PC-3 (cell line): Measurements from ENCODE around the gene DTWD2. TPM values are rescaled to one million over a fixed set of nuclear protein-coding genes. Genes with fewer than 3 reads are reported as not detected.
"Not testable (repeated sequence)": the region's sequence is repeated elsewhere in the genome, so short reads cannot be mapped to it uniquely, and the experiment has no call there.

ENCODE experiments used
- ATAC-seq: fragments of 200-7000 bp; cut with Tn5 transposase; 2 replicates; pipeline ENCODE4 v1.9.1; 2020; ENCODE audit warnings: mild to moderate bottlenecking, moderate library complexity
- BruUV-seq: library from RNA; stranded (reverse); fragments of 400-500 nt; replicated peaks from 2 replicates; lab custom pipeline; 2021; lab: Mats Ljungman, UMichigan
- CTCF ChIA-PET: fragments of 300-600 bp; sonication (Branson Sonifier 250); formaldehyde crosslinking; loops from one replicate; lab custom pipeline; 2022; ENCODE audit warnings: antibody characterized with exemption; lab: Charles Lee
- POLR2A ChIA-PET: fragments of 300-600 bp; sonication (Branson Sonifier 250); formaldehyde crosslinking; loops from one replicate; lab custom pipeline; 2022; ENCODE audit warnings: antibody characterized with exemption; ENCODE audit not compliant: unreplicated experiment; lab: Charles Lee
- DNase-seq: peaks from one replicate; pipeline ENCODE4 v3.0.0-alpha.2; 2015
- H2AFZ ChIP-seq: fragments of 300-600 bp; sonication (generic); 2 replicates; pipeline ENCODE4 v1.6.0; 2016; ENCODE audit warnings: antibody characterized with exemption, low read length
- H3F3A ChIP-seq: fragments of 300-600 bp; sonication (generic); one replicate; pipeline ENCODE4 v1.6.0; 2017; ENCODE audit warnings: antibody characterized with exemption, low read length, control low read depth, mild to moderate bottlenecking; ENCODE audit not compliant: unreplicated experiment
- H3K27ac ChIP-seq: fragments of 300-600 bp; sonication (generic); 2 replicates; pipeline ENCODE4 v1.5.1; 2016; ENCODE audit warnings: mild to moderate bottlenecking, low read length
- H3K27me3 ChIP-seq: fragments of 300-600 bp; sonication (generic); 2 replicates; pipeline ENCODE4 v1.6.1; 2016; ENCODE audit warnings: low read length, mixed read lengths
- H3K36me3 ChIP-seq: fragments of 300-600 bp; sonication (generic); 2 replicates; pipeline ENCODE4 v1.6.1; 2016; ENCODE audit warnings: low read depth, mixed run types, low read length, mixed read lengths
- H3K4me1 ChIP-seq: fragments of 300-600 bp; sonication (generic); 2 replicates; pipeline ENCODE4 v1.5.1; 2016; ENCODE audit warnings: low read length; ENCODE audit not compliant: insufficient read depth
- H3K4me2 ChIP-seq: fragments of 300-600 bp; sonication (generic); 2 replicates; pipeline ENCODE4 v1.6.0; 2016; ENCODE audit warnings: low read length
- H3K4me3 ChIP-seq: fragments of 300-600 bp; sonication (generic); 2 replicates; pipeline ENCODE4 v1.5.1; 2016; ENCODE audit warnings: mild to moderate bottlenecking, low read length, mixed read lengths
- H3K79me2 ChIP-seq: fragments of 300-600 bp; sonication (generic); 2 replicates; pipeline ENCODE4 v1.6.1; 2017; ENCODE audit warnings: low read length, mixed read lengths
- H3K9ac ChIP-seq: fragments of 300-600 bp; sonication (generic); 2 replicates; pipeline ENCODE4 v1.6.0; 2016; ENCODE audit warnings: mild to moderate bottlenecking, low read length
- H3K9me2 ChIP-seq: fragments of 300-600 bp; sonication (generic); replicated peaks from 2 replicates; pipeline ENCODE4 v1.6.1; 2016; ENCODE audit warnings: mixed run types, low read length, mixed read lengths
- H3K9me3 ChIP-seq: fragments of 300-600 bp; sonication (generic); 2 replicates; pipeline ENCODE4 v1.6.1; 2016; ENCODE audit warnings: low read length, mixed read lengths
- H4K20me1 ChIP-seq: fragments of 300-600 bp; sonication (generic); 2 replicates; pipeline ENCODE4 v1.6.1; 2016; ENCODE audit warnings: low read length, mixed read lengths
- CTCF ChIP-seq: fragments of 300-600 bp; sonication (generic); conservative IDR thresholded peaks from 2 replicates; pipeline ENCODE4 v1.5.1; 2017; ENCODE audit warnings: antibody characterized with exemption, low read depth, mild to moderate bottlenecking, low read length
- EZH2 ChIP-seq: fragments of 300-600 bp; sonication (generic); IDR thresholded peaks from one replicate; pipeline ENCODE4 v1.6.1; 2017; ENCODE audit warnings: antibody characterized with exemption, mild to moderate bottlenecking, low read length; ENCODE audit not compliant: unreplicated experiment
- EZH2phosphoT487 ChIP-seq: fragments of 300-600 bp; sonication (generic); IDR thresholded peaks from 2 replicates; pipeline ENCODE4 v1.6.1; 2018; ENCODE audit warnings: mild to moderate bottlenecking, antibody characterized with exemption, low read length, borderline replicate concordance
- intact Hi-C: fragments of 100-400 bp; cut with micrococcal nuclease; formaldehyde crosslinking; loops from 2 replicates; pipeline ENCODE4 v1.9.0; 2023
- total RNA-seq: library from RNA; depleted of rRNA; stranded (reverse); fragments of >200 nt; gene quantifications from 2 replicates; pipeline ENCODE4 v1.2.3, GENCODE V29; 2014

Gene DTWD2
- total RNA-seq, 1 experiment from 2014 or later: 16.5 TPM

- no TSS peak for BruUV-seq
- Histone ChIP-seq H4K20me1 (no peaks in the 10 kb centered on the region), H3K9ac (no peak overlapping the region), H3K36me3 (no peaks in the 10 kb centered on the region), H3K4me2 (no peak overlapping the region), H3K4me3 (no peak overlapping the region), H3K4me1 (no peaks in the 10 kb centered on the region), H3K9me3 (no peaks in the 10 kb centered on the region), H3F3A (no peaks in the 10 kb centered on the region), H3K9me2 (no peaks in the 10 kb centered on the region), H3K79me2 (no peaks in the 10 kb centered on the region), H2AFZ (no peak overlapping the region), H3K27me3 (no peaks in the 10 kb centered on the region), H3K27ac (no peak overlapping the region)
- ATAC-seq (no peak), DNase-seq (no peak)
- POLR2A ChIA-PET: no interaction called here
- intact Hi-C loops: no loop called here
- CTCF ChIA-PET: no interaction called here
- TF ChIP-seq CTCF (no peak), EZH2 (no peak), EZH2phosphoT487 (no peak)
Measured at GRCh38 chr5:118888556-118888955, 99.8 kb downstream of the DTWD2 start.

GRCh38 chr5:118883362-118883761 is 105.0 kb downstream of the DTWD2 start:
- H3K4me2 ChIP-seq: no peak overlapping the region
- ChIA-PET POLR2A (no interaction called here), CTCF (no interaction called here)
- H3K27me3 ChIP-seq: no peaks in the 10 kb centered on the region
- H3K9me2 ChIP-seq: no peaks in the 10 kb centered on the region
- BruUV-seq: no TSS peak
- no peaks in the 10 kb centered on the region for H3F3A ChIP-seq
- intact Hi-C loops: no loop called here
- no peaks in the 10 kb centered on the region for H3K79me2 ChIP-seq
- no peak overlapping the region for H3K9ac ChIP-seq
- no peak overlapping the region for H2AFZ ChIP-seq
- no peaks in the 10 kb centered on the region for H3K36me3 ChIP-seq
- H3K4me1 ChIP-seq: no peaks in the 10 kb centered on the region
- ATAC-seq: no peak
- H3K27ac ChIP-seq: no peak overlapping the region
- no peak for DNase-seq
- H3K9me3 ChIP-seq: no peaks in the 10 kb centered on the region
- no peaks in the 10 kb centered on the region for H4K20me1 ChIP-seq
- no peak for TF ChIP-seq EZH2phosphoT487
- TF ChIP-seq EZH2: no peak
- no peak for TF ChIP-seq CTCF
- H3K4me3 ChIP-seq: no peak overlapping the region

- H4K20me1 ChIP-seq: no peaks in the 10 kb centered on the region
- DNase-seq (no peak), ATAC-seq (no peak)
- TF ChIP-seq EZH2phosphoT487 (no peak), EZH2 (no peak), CTCF (no peak)
- no peak overlapping the region for H2AFZ ChIP-seq
- no peaks in the 10 kb centered on the region for H3K27me3 ChIP-seq
- no peaks in the 10 kb centered on the region for H3F3A ChIP-seq
- no peak overlapping the region for H3K27ac ChIP-seq
- no peaks in the 10 kb centered on the region for H3K36me3 ChIP-seq
- no TSS peak for BruUV-seq
- CTCF ChIA-PET: no interaction called here
- H3K4me1 ChIP-seq: no peaks in the 10 kb centered on the region
- POLR2A ChIA-PET: no interaction called here
- intact Hi-C loops: no loop called here
- H3K9me2 ChIP-seq: no peaks in the 10 kb centered on the region
- H3K9me3 ChIP-seq: no peaks in the 10 kb centered on the region
- no peak overlapping the region for H3K9ac ChIP-seq
- no peak overlapping the region for H3K4me2 ChIP-seq
- H3K79me2 ChIP-seq: no peaks in the 10 kb centered on the region
- no peak overlapping the region for H3K4me3 ChIP-seq
Measured at GRCh38 chr5:118882666-118883065, 105.7 kb downstream of the DTWD2 start.

GRCh38 chr5:118876852-118877251 is 111.5 kb downstream of the DTWD2 start:
- ATAC-seq, H3F3A ChIP-seq, H3K9me2 ChIP-seq, H2AFZ ChIP-seq, DNase-seq, POLR2A ChIA-PET, H4K20me1 ChIP-seq, H3K27me3 ChIP-seq, H3K9me3 ChIP-seq, CTCF ChIA-PET, H3K4me1 ChIP-seq, H3K4me3 ChIP-seq, H3K9ac ChIP-seq, H3K4me2 ChIP-seq, H3K27ac ChIP-seq, H3K36me3 ChIP-seq, BruUV-seq, intact Hi-C loops, H3K79me2 ChIP-seq: not testable (repeated sequence)
